Ovary (tissue), 9 donors: Measurements from ENCODE around the gene SASH3. TPM values are rescaled to one million over a fixed set of nuclear protein-coding genes. Genes with fewer than 3 reads are reported as not detected.

Experiments used
- DNase-seq, 5 donors: peaks; one replicate each; pipeline ENCODE4 v3.0.0-alpha.2; 2019 to 2020
- H3K27ac ChIP-seq, 2 donors: fragments of 200-600 bp; one replicate each; pipeline versions ENCODE4 v1.5.1 to v1.8.0; 2019 to 2022
- H3K27me3 ChIP-seq: fragments of 200-600 bp; one replicate; pipeline ENCODE4 v1.8.0; 2022
- H3K36me3 ChIP-seq: fragments of 200-600 bp; sonication (generic); one replicate; pipeline ENCODE4 v1.5.1; 2019
- H3K4me1 ChIP-seq: one replicate; pipeline ENCODE4 v1.8.1; 2013; ENCODE audit warnings: mild to moderate bottlenecking, moderate library complexity; ENCODE audit not compliant: insufficient read depth
- H3K4me3 ChIP-seq: fragments of 200-600 bp; sonication (generic); one replicate; pipeline ENCODE4 v1.5.1; 2017
- H3K9me3 ChIP-seq, 2 donors: fragments of 200-600 bp in 1 of 2; sonication (generic) in 1 of 2; one replicate each; pipeline versions ENCODE4 v1.5.1 to v1.8.1; 2013 to 2019; ENCODE audit warnings: mild to moderate bottlenecking in 1 of 2, moderate library complexity in 1 of 2
- CTCF ChIP-seq, 3 donors: fragments of 450-650 bp in 2 of 3; fragments of 200-600 bp in 1 of 3; IDR thresholded peaks; one replicate each; pipeline versions ENCODE4 v1.5.1 to v1.8.0; 2016 to 2022; ENCODE audit warnings: antibody characterized with exemption in 3 of 3, mild to moderate bottlenecking in 1 of 3
- EP300 ChIP-seq: sonication (generic); formaldehyde crosslinking; IDR thresholded peaks from one replicate; pipeline ENCODE4 v1.6.1; 2017; ENCODE audit warnings: antibody characterized with exemption
- POLR2A ChIP-seq: fragments of 450-650 bp; IDR thresholded peaks from one replicate; pipeline ENCODE4 v1.6.1; 2017; ENCODE audit warnings: antibody characterized with exemption, mild to moderate bottlenecking, moderate library complexity
- WGBS, 3 donors: extraction: QIAGEN DNeasy Blood & Tissue Kit in 1 of 3; methylation state at CpG; one replicate each; pipeline versions ENCODE4 v1.1.5 to v1.1.7; 2013 to 2017; 5-methylcytosine and 5-hydroxymethylcytosine counted together
- intact Hi-C, 4 donors: fragments of 100-400 bp; cut with DNase I; formaldehyde crosslinking; loops; one replicate each; pipeline versions ENCODE4 v1.11.0 to v1.15.1; 2022 to 2023
- polyA plus RNA-seq, 2 donors: library from polyadenylated mRNA; stranded (reverse); fragments of 200-250 nt in 1 of 2; fragments of 350-450 nt in 1 of 2; fragmentation: Illumina TruSeq in 1 of 2; extraction: RNeasy Lipid Tissue Mini Kit (QIAGEN cat#74804) in 1 of 2; gene quantifications; one replicate each; pipeline ENCODE4 v1.2.3, GENCODE V29; 2013 to 2014
- total RNA-seq, 7 donors: library from RNA; depleted of rRNA in 2 of 7; stranded (reverse); fragments of >200 nt in 2 of 7; fragmentation: NEBNext Ultra II Directional in 3 of 7; extraction: Animal tissue kit (Norgen Biotek cat#: 25700) in 3 of 7; gene quantifications; one replicate each; pipeline versions ENCODE4 v1.1.0 to v1.2.4, GENCODE V29; 2016 to 2023
- donor health status: DM: no; HTN: no; CAD: no; lungs with moderate emphysema.
- donor health status: DM: no; HTN: no; CAD: no.
- donor health status: Bipolar disorder and iron deficiency.
- donor health status: DM: yes; HTN: yes; CAD: no.
- donor health status: DM: no; HTN: no; CAD: no.
- donor health status: DM: yes; HTN: yes; CAD: no.

Gene SASH3
- total and polyA plus RNA-seq, 9 donors = 1.8 to 8.2 (median 3.3) TPM

- WGBS, 3 donors = 52 to 66% (median 55%) methylated on average over 9 of the region's 9 CpGs
- Histone ChIP-seq H3K9me3 (no peaks in the 10 kb centered on the region), H3K4me1 (no peaks in the 10 kb centered on the region), H3K27ac (no peak overlapping the region), H3K4me3 (no peak overlapping the region), H3K27me3 (no peaks in the 10 kb centered on the region), H3K36me3 (no peaks in the 10 kb centered on the region)
- intact Hi-C loops = no loop called here
- TF ChIP-seq CTCF (IDR thresholded peaks at IDR 0.05) (no peak), POLR2A (no peak), EP300 (no peak)
- no peak for DNase-seq
Observed at GRCh38 chrX:129760155-129760554, 19.6 kb upstream of the SASH3 start.

GRCh38 chrX:129760981-129761380 is 18.8 kb upstream of the SASH3 start:
- 85 to 89% (median 88%) methylated on average over 6 of the region's 6 CpGs for WGBS, 3 donors
- H3K27me3 ChIP-seq = no peaks in the 10 kb centered on the region
- no peaks in the 10 kb centered on the region for H3K36me3 ChIP-seq
- H3K27ac ChIP-seq = no peak overlapping the region
- no peaks in the 10 kb centered on the region for H3K4me1 ChIP-seq
- TF ChIP-seq POLR2A (no peak), EP300 (no peak), CTCF (IDR thresholded peaks at IDR 0.05) (no peak)
- intact Hi-C loops = no loop called here
- DNase-seq = no peak
- no peak overlapping the region for H3K4me3 ChIP-seq
- no peaks in the 10 kb centered on the region for H3K9me3 ChIP-seq

GRCh38 chrX:129761596-129761995 is 18.2 kb upstream of the SASH3 start:
- Histone ChIP-seq H3K27me3 (no peaks in the 10 kb centered on the region), H3K4me3 (no peak overlapping the region), H3K36me3 (no peaks in the 10 kb centered on the region), H3K27ac (no peak overlapping the region), H3K4me1 (no peaks in the 10 kb centered on the region), H3K9me3 (no peaks in the 10 kb centered on the region)
- no peak for DNase-seq
- intact Hi-C loops = no loop called here
- WGBS, 3 donors = 66 to 83% (median 77%) methylated on average over 4 of the region's 4 CpGs
- TF ChIP-seq CTCF (IDR thresholded peaks at IDR 0.05) = no peak
- no peak for TF ChIP-seq POLR2A
- no peak for TF ChIP-seq EP300

- intact Hi-C loops = no loop called here
- Histone ChIP-seq H3K4me1 (no peaks in the 10 kb centered on the region), H3K9me3 (no peaks in the 10 kb centered on the region), H3K4me3 (no peak overlapping the region), H3K36me3 (no peaks in the 10 kb centered on the region), H3K27ac (no peak overlapping the region), H3K27me3 (no peaks in the 10 kb centered on the region)
- DNase-seq = no peak
- 84 to 92% (median 92%) methylated on average over 3 of the region's 3 CpGs for WGBS, 3 donors
- no peak for TF ChIP-seq EP300
- TF ChIP-seq CTCF (IDR thresholded peaks at IDR 0.05) = no peak
- TF ChIP-seq POLR2A = no peak
Observed at GRCh38 chrX:129762448-129762847, 17.3 kb upstream of the SASH3 start.

GRCh38 chrX:129763666-129764065 is 16.1 kb upstream of the SASH3 start:
- intact Hi-C loops = no loop called here
- no peaks in the 10 kb centered on the region for H3K36me3 ChIP-seq
- no peaks in the 10 kb centered on the region for H3K4me1 ChIP-seq
- TF ChIP-seq EP300 = no peak
- TF ChIP-seq CTCF (IDR thresholded peaks at IDR 0.05) = no peak
- no peak for TF ChIP-seq POLR2A
- H3K4me3 ChIP-seq = no peak overlapping the region
- H3K27ac ChIP-seq = no peak overlapping the region
- no peak for DNase-seq
- no peaks in the 10 kb centered on the region for H3K9me3 ChIP-seq
- no peaks in the 10 kb centered on the region for H3K27me3 ChIP-seq
